RWPE2 (cell line): ENCODE measurements around the gene CACNA2D3.

Source experiments
- ATAC-seq: fragments of 200-7000 bp; cut with Tn5 transposase; 3 replicates; pipeline ENCODE4 v1.9.1; 2021; ENCODE audit warnings: low read depth
- DNase-seq: peaks from one replicate; pipeline ENCODE4 v3.0.0-alpha.2; 2020; ENCODE audit warnings: low spot score
- H3K27ac ChIP-seq: fragments of 450-650 bp; 2 replicates; pipeline ENCODE4 v1.5.1; 2017; ENCODE audit warnings: mild to moderate bottlenecking; ENCODE audit not compliant: poor library complexity, severe bottlenecking
- H3K27me3 ChIP-seq: fragments of 250-450 bp; sonication (Bioruptor Pico); 2 replicates; pipeline ENCODE4 v1.5.1; 2021; ENCODE audit warnings: mild to moderate bottlenecking, moderate library complexity; ENCODE audit not compliant: insufficient read depth, poor library complexity, severe bottlenecking
- H3K36me3 ChIP-seq: fragments of 250-450 bp; sonication (Bioruptor Pico); 2 replicates; pipeline ENCODE4 v1.5.1; 2020; ENCODE audit warnings: low read depth, mild to moderate bottlenecking, moderate library complexity
- H3K4me1 ChIP-seq: fragments of 250-450 bp; sonication (Bioruptor Pico); 2 replicates; pipeline ENCODE4 v1.5.1; 2021; ENCODE audit warnings: mild to moderate bottlenecking, moderate library complexity; ENCODE audit not compliant: insufficient read depth, poor library complexity, severe bottlenecking
- H3K4me3 ChIP-seq: fragments of 250-450 bp; sonication (Bioruptor Pico); 2 replicates; pipeline ENCODE4 v1.5.1; 2021; ENCODE audit warnings: mild to moderate bottlenecking, moderate library complexity; ENCODE audit not compliant: severe bottlenecking
- H3K9me3 ChIP-seq: fragments of 250-450 bp; sonication (Bioruptor Pico); 2 replicates; pipeline ENCODE4 v1.5.1; 2021; ENCODE audit warnings: mild to moderate bottlenecking, moderate library complexity; ENCODE audit not compliant: severe bottlenecking
- TF ChIP-seq, protein P1 (sequence below): fragments of 450-650 bp; IDR thresholded peaks from one replicate; pipeline ENCODE4 v1.5.1; 2017; ENCODE audit warnings: mild to moderate bottlenecking, moderate library complexity; ENCODE audit not compliant: poor library complexity, severe bottlenecking

Gene CACNA2D3

DNA sequence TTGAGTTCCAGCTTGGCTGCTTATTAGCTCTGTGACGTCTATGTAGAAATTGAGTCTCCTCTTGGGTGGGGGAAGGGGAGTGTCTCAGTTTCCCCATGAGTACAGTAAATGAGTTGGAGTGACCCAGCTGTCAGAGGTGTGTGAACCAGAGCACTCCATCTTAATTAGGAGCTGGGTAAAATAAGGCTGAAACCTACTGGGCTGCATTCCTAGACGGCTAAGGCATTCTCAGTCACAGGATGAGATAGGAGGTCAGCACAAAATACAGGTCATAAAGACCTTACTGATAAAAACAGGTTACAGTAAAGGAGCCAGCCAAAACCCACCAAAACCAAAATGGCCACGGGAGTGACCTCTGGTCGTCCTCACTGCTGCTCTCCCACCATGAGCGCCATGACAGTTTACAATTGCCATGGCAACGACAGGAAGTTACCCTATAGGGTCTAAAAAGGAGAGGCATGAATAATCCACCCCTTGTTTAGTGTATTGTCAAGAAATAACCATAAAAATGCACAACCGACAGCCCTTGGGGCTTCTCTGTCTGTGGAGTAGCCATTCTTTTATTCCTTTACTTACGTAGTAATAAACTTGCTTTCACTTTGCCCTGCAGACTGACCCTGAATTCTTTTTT lies 222.4 kb downstream of the CACNA2D3 start:
- H3K36me3 ChIP-seq = no peaks in the 10 kb centered on the region
- H3K9me3 ChIP-seq = no peaks in the 10 kb centered on the region
- H3K27me3 ChIP-seq = peaks cover 4% of the 10 kb centered on the region
- DNase-seq = no peak
- no peak for ATAC-seq
- H3K27ac ChIP-seq = no peak overlapping the region
- H3K4me1 ChIP-seq = no peaks in the 10 kb centered on the region
- no peak overlapping the region for H3K4me3 ChIP-seq
- TF ChIP-seq, protein P1, sequence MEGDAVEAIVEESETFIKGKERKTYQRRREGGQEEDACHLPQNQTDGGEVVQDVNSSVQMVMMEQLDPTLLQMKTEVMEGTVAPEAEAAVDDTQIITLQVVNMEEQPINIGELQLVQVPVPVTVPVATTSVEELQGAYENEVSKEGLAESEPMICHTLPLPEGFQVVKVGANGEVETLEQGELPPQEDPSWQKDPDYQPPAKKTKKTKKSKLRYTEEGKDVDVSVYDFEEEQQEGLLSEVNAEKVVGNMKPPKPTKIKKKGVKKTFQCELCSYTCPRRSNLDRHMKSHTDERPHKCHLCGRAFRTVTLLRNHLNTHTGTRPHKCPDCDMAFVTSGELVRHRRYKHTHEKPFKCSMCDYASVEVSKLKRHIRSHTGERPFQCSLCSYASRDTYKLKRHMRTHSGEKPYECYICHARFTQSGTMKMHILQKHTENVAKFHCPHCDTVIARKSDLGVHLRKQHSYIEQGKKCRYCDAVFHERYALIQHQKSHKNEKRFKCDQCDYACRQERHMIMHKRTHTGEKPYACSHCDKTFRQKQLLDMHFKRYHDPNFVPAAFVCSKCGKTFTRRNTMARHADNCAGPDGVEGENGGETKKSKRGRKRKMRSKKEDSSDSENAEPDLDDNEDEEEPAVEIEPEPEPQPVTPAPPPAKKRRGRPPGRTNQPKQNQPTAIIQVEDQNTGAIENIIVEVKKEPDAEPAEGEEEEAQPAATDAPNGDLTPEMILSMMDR = no peak

DNA sequence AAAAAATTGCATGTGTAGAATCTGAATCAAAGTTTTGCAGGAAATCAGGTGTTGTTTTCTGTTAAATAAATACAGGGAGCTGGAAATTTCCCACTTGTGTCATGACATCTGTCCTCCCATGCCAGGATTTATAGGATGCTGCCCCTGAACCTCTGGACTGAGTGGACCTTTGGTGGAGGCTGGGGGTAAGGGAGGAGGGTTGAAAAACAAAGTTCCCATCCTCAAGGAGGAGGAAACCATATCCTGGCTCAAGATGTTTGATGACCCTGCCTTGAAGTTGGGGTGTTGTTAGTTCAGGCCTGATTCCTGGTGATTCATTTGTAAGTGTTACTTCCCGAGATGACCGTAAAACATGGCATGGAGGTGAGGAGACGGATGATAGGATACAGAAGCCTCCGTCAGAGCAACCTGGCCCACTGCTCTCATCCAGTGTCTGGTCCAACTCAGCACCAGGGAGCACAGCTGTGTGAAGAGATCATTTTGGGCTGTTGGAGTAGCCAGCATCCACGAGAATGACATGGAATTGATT lies 223.6 kb downstream of the CACNA2D3 start:
- Histone ChIP-seq H3K9me3 (no peaks in the 10 kb centered on the region), H3K4me3 (no peak overlapping the region), H3K4me1 (no peaks in the 10 kb centered on the region), H3K27me3 (peaks cover 4% of the 10 kb centered on the region), H3K36me3 (no peaks in the 10 kb centered on the region), H3K27ac (no peak overlapping the region)
- DNase-seq (no peak), ATAC-seq (no peak)
- TF ChIP-seq, protein P1 = no peak

DNA sequence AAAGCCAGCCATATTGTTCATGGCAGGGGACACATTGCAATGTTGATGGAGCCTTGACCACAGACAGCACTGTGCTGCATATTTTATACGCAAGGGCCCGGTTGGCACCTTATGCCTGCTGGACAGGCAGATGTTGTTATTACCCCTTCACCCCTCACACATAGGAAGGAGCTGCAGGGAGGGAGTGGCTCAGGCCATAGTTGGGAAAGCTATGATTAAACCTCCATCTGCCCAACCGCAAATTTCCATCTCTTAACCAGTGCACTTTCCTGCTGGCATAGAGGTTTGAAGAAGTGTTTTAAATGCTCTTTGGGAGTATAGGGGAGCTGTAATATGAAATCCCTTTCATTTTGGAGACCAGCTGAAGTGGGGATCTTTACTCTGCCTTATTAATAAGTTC lies 224.7 kb downstream of the CACNA2D3 start:
- no peaks in the 10 kb centered on the region for H3K4me1 ChIP-seq
- no peak overlapping the region for H3K27ac ChIP-seq
- H3K4me3 ChIP-seq = no peak overlapping the region
- ATAC-seq (no peak), DNase-seq (no peak)
- H3K36me3 ChIP-seq = no peaks in the 10 kb centered on the region
- peaks cover 1% of the 10 kb centered on the region for H3K27me3 ChIP-seq
- no peaks in the 10 kb centered on the region for H3K9me3 ChIP-seq
- TF ChIP-seq, protein P1 = no peak

DNA sequence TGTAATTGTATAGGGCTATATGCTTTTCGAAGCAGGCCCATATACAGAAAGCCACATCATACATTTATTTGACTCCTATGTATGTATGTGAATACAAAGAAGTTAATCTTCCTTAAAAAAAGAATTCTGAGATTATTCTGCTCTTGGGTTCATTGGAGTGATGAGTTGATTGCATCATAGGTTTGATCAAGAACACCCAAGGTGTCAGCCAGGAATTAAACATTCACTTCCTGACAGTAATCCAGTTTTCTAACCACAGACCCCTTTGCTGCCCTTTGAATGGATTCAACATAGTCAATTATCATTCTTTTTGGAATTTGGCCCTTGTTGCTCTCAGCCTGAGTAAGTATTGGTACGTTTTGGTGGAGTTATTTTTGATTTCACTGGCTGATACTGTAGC lies 225.6 kb downstream of the CACNA2D3 start:
- Histone ChIP-seq H3K9me3 (no peaks in the 10 kb centered on the region), H3K4me1 (no peaks in the 10 kb centered on the region), H3K4me3 (no peak overlapping the region), H3K27ac (no peak overlapping the region), H3K27me3 (no peaks in the 10 kb centered on the region), H3K36me3 (no peaks in the 10 kb centered on the region)
- DNase-seq (no peak), ATAC-seq (no peak)
- TF ChIP-seq, protein P1 = no peak

GRCh38 chr3:54349231-54349652 lies 226.9 kb downstream of the CACNA2D3 start:
- Histone ChIP-seq H3K9me3 (no peaks in the 10 kb centered on the region), H3K4me1 (no peaks in the 10 kb centered on the region), H3K27me3 (no peaks in the 10 kb centered on the region), H3K36me3 (no peaks in the 10 kb centered on the region), H3K27ac (no peak overlapping the region), H3K4me3 (no peak overlapping the region)
- TF ChIP-seq, protein P1 = no peak
- DNase-seq = no peak
- ATAC-seq = no peak
